ENCODE measurements around the gene LAMA5. TPM values are rescaled to one million over a fixed set of nuclear protein-coding genes. Genes with fewer than 3 reads are reported as not detected.

LAMA5 gene
- polyA plus RNA-seq, 3 donors: 0.05 TPM; not detected in 2

- Mint-ChIP-seq H3K9me3 (no peaks in the 10 kb centered on the region), H3K4me1 (peaks cover 26% of the 10 kb centered on the region), H3K4me3 (peak overlapping the region; percentile 88 to 92), H3K27me3 (ENCODE audit: low read depth in 3 of 3) (peaks cover 0 to 4% (median 3%) of the 10 kb centered on the region in 3 donors), H3K36me3 (peaks cover 22 to 40% of the 10 kb centered on the region in 2 donors), H3K27ac (peak overlapping the region; percentile 93 to 99 (median 98))
- Histone ChIP-seq H3K27ac (ENCODE audit: low read depth in 1 of 2, low read length in 2 of 2) (peak overlapping the region; percentile 96 to 98), H3K36me3 (replicated peaks in 1 of 2; ENCODE audit: control insufficient read depth in 1 of 2, insufficient read depth in 2 of 2, low read length in 2 of 2) (peaks cover 25 to 28% of the 10 kb centered on the region in 2 donors), H4K20me1 (ENCODE audit: insufficient read depth, low read length) (peaks cover 35% of the 10 kb centered on the region), H3K4me2 (replicated peaks; ENCODE audit: extremely low read depth, low read length, poor library complexity, severe bottlenecking) (peak overlapping the region; percentile 87), H3K79me2 (ENCODE audit: insufficient read depth, low read length) (peaks cover 33% of the 10 kb centered on the region), H3K4me1 (ENCODE audit: control insufficient read depth in 1 of 2, insufficient read depth in 2 of 2, low read length in 2 of 2) (peaks cover 17 to 18% of the 10 kb centered on the region in 2 donors), H3K9ac (ENCODE audit: insufficient read depth, low read length, poor library complexity, severe bottlenecking) (peak overlapping the region; percentile 97), H2AFZ (ENCODE audit: insufficient read depth, low read depth, low read length, poor library complexity, severe bottlenecking) (peak overlapping the region; percentile 91), H3K4me3 (replicated peaks in 1 of 3; ENCODE audit: low read depth in 2 of 3, low read length in 3 of 3) (peak overlapping the region; percentile 72 to 96 (median 85)), H3K27me3 (ENCODE audit: control insufficient read depth in 2 of 2, insufficient read depth in 2 of 2, low read length in 2 of 2) (no peaks in the 10 kb centered on the region), H3K9me3 (replicated peaks in 1 of 2; ENCODE audit: control insufficient read depth in 1 of 2, insufficient read depth in 1 of 2, low read length in 2 of 2) (no peaks in the 10 kb centered on the region)
- WGBS (ENCODE audit: insufficient coverage): 1% methylated on average over 20 of the region's 24 CpGs
- intact Hi-C loops (cut with micrococcal nuclease): loop anchor here (1.0 to 10.0 kb wide), 10 partner anchors 65 to 633 kb away; partner anchors contain the start of genes CABLES2 (in 1 of the 2), GID8 (in 1 of the 2), LSM14B (in 1 of the 2) and MTG2 (in 1 of the 2)
- peak; percentile 68 for TF ChIP-seq CTCF (IDR thresholded peaks at IDR 0.05)
- DNase-seq: peak; percentile 92 to 95 (median 95)
Measured at GRCh38 chr20:62301773-62302340, 65.3 kb downstream of the LAMA5 start.

GRCh38 chr20:62301111-62301668 lies 65.9 kb downstream of the LAMA5 start:
- peaks cover 26% of the 10 kb centered on the region for H3K4me1 Mint-ChIP-seq
- peaks cover 17 to 18% of the 10 kb centered on the region in 2 donors for H3K4me1 ChIP-seq (ENCODE audit: control insufficient read depth in 1 of 2, insufficient read depth in 2 of 2, low read length in 2 of 2)
- H3K4me3 Mint-ChIP-seq: peak overlapping the region in 1 of 2 donors; percentile 57
- intact Hi-C loops (cut with micrococcal nuclease): loop anchor here (2.0 to 10.0 kb wide), 9 partner anchors 64 to 634 kb away; partner anchors contain the start of genes CABLES2 (in 1 of the 2), GID8 (in 1 of the 2), LSM14B (in 1 of the 2) and MTG2 (in 1 of the 2)
- WGBS (ENCODE audit: insufficient coverage): 95% methylated on average over 8 of the region's 11 CpGs
- no peaks in the 10 kb centered on the region for H3K9me3 Mint-ChIP-seq
- peak overlapping the region in 5 of 7 donors; percentile 54 to 98 (median 93) for H3K27ac Mint-ChIP-seq
- peaks cover 18 to 38% of the 10 kb centered on the region in 2 donors for H3K36me3 Mint-ChIP-seq
- no peak for TF ChIP-seq CTCF (IDR thresholded peaks at IDR 0.05)
- H3K79me2 ChIP-seq (ENCODE audit: insufficient read depth, low read length): peaks cover 33% of the 10 kb centered on the region
- no peak overlapping the region for H2AFZ ChIP-seq (ENCODE audit: insufficient read depth, low read depth, low read length, poor library complexity, severe bottlenecking)
- DNase-seq: no peak
- no peak overlapping the region for H3K4me2 ChIP-seq (replicated peaks; ENCODE audit: extremely low read depth, low read length, poor library complexity, severe bottlenecking)
- H3K27me3 ChIP-seq (ENCODE audit: control insufficient read depth in 2 of 2, insufficient read depth in 2 of 2, low read length in 2 of 2): no peaks in the 10 kb centered on the region
- no peak overlapping the region for H3K9ac ChIP-seq (ENCODE audit: insufficient read depth, low read length, poor library complexity, severe bottlenecking)
- H3K27ac ChIP-seq (ENCODE audit: low read depth in 1 of 2, low read length in 2 of 2): peak overlapping the region in 1 of 2 donors; percentile 96
- peaks cover 21 to 28% of the 10 kb centered on the region in 2 donors for H3K36me3 ChIP-seq (replicated peaks in 1 of 2; ENCODE audit: control insufficient read depth in 1 of 2, insufficient read depth in 2 of 2, low read length in 2 of 2)
- H3K27me3 Mint-ChIP-seq (ENCODE audit: low read depth in 3 of 3): peaks cover 0 to 4% (median 3%) of the 10 kb centered on the region in 3 donors
- H4K20me1 ChIP-seq (ENCODE audit: insufficient read depth, low read length): peaks cover 29% of the 10 kb centered on the region
- H3K9me3 ChIP-seq (replicated peaks in 1 of 2; ENCODE audit: control insufficient read depth in 1 of 2, insufficient read depth in 1 of 2, low read length in 2 of 2): no peaks in the 10 kb centered on the region
- H3K4me3 ChIP-seq (replicated peaks in 1 of 3; ENCODE audit: low read depth in 2 of 3, low read length in 3 of 3): no peak overlapping the region
